NCI-H82 (cell line): ENCODE data around the gene RPS6KA5.
A peak's percentile ranks its signal among the peaks of the same experiment; 100 is the strongest.
"Not testable (repeated sequence)": the region's sequence is repeated elsewhere in the genome, so short reads cannot be mapped to it uniquely, and the experiment has no call there.

ENCODE experiments used
- DNase-seq: peaks from one replicate; lab custom pipeline; 2025; lab: John Stamatoyannopoulos, UW

The RPS6KA5 gene

DNA sequence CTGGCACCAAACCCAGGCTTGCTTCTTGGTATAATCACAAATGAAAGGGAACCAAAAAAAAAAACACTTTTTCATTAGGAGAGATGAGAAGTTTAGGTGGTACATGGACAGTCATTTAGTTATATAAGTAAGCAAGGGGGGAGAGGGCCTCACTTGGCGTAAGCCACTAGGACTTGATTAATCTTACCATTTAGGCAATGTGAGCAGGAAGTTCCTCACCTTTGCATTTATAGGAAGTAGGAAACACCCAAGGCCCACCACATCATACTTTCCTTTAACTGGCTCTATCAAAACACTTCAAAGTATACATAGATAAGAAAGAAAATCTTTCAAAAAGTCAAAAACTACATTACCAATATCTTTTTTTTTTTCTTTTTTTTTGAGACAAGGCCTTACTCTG is 6.7 kb upstream of the RPS6KA5 start:
- DNase-seq, result no peak

DNA sequence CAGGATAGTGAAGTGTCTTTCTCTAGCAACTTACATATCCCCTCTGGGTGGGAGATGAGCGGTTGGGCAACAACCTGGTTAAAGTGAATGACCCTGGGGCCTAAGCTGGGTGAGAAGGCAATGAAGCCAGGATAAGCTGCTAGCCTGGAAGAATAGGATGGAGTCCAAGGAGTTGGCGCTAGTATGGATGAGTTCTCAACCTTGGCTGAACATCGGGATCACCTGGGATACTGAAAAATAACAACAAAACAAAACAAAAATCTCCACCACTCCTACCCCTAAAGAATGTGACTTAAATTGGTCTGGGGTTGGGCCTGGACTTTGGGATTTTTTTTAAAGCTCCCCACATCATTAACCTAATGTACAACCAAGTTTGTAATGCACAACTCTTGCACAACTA is 4.8 kb upstream of the RPS6KA5 start:
- DNase-seq, result no peak

GRCh38 chr14:91063119-91063518 is 2.7 kb upstream of the RPS6KA5 start:
- no peak for DNase-seq

GRCh38 chr14:91062600-91062999 is 2.2 kb upstream of the RPS6KA5 start:
- DNase-seq, result no peak

- peak; percentile 50 for DNase-seq
Observed at GRCh38 chr14:91061056-91061887, 831 bp upstream of the RPS6KA5 start.

GRCh38 chr14:91059576-91060350 is 678 bp downstream of the RPS6KA5 start:
- peak; percentile 77 for DNase-seq

GRCh38 chr14:91058042-91058581 is 2.3 kb downstream of the RPS6KA5 start:
- no peak for DNase-seq

- no peak for DNase-seq
Observed at GRCh38 chr14:91056361-91056760, 4.1 kb downstream of the RPS6KA5 start.

DNA sequence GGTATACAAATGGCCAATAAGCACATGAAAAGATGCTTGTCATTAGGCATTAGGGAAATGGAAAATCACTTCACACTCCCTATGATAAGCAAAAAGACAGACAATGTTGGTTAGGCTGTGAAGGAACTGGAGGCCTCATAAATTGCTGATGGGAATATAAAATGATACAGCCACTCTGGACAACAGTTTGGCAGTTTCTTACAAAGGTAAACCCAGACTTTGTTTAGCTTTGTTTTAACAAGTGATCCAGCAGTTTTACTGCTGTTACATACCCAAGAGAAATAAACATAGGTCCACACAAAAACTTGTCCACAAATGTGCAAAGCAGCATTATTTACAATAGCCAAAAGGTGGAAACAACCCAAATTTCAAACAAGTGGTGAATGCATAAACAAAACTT is 5.4 kb downstream of the RPS6KA5 start:
- DNase-seq, result no peak

GRCh38 chr14:91048676-91049075 is 11.8 kb downstream of the RPS6KA5 start:
- peak; percentile 39 for DNase-seq

- no peak for DNase-seq
Observed at GRCh38 chr14:91048265-91048664, 12.2 kb downstream of the RPS6KA5 start.

DNA sequence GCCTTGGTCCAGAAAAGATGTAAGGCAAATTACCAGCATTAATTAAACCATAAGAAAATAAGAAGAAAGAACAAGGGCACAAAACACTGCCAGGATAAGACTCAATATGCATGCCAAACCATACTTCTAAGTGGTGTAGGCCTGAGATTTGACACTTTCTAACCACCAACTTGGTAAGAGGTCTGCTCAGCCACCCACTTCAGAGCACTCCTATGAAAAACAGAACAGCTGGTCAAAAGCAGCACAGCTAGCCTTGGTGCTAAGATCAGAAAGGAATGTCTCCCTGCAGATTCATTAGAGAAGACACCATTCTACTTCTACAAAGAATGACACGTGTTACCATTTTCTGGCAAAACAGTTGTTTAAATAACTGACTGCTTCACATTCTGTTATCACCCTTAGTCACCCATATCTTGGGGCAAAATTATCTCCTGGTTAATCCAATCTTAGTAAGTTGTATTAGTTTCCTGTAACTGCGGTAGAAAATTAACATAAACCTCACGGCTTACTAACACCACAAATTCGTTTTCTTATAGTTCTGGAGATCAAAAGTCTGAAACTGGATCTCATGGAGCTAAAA is 13.2 kb downstream of the RPS6KA5 start:
- no peak for DNase-seq

DNA sequence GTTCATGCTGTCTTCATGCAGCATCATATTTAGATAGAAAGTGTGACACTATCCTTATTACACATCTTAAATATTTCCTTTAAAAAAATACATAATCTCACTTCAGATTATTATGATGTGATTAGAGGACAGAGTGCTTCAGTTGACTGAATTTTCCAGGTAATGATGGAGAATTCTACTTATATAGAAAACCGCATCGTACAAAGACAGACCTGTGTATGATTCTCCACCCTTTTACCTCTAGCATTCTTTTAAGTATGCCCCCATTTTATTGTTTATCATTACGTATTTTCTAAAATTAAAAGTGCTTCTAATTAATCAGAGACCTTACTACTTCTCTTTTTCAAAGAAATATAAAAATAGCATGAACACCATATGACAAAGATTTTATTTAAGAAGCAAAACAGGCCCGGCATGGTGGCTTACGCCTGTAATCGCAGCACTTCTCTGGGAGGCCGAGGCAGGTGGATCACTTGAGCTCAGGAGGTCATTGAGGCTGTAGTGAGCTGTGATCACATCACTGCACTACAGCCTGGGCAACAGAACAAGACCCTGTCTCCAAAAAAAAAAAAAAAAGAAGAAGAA is 13.9 kb downstream of the RPS6KA5 start:
- DNase-seq, result no peak

- no peak for DNase-seq
Observed at GRCh38 chr14:91041450-91041849, 19.0 kb downstream of the RPS6KA5 start.

DNA sequence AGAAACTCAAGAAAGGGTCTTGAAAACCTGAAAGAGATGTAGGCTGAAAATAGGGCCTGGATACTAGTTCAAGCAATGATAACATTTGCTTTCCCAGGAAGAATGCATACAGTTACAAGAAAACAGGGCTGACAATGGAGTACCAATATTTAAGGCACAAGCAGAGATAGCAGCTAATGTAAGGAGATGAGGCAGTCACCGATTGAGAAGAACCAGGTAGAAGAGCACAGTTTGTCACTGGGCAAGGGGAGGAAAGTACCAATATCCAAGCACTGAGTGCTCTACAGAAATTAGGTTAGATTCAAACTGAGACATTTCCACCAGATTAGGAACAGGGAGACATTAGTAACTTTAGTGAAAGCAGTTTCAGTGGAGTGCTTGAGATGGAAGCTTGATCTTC is 19.9 kb downstream of the RPS6KA5 start:
- DNase-seq, result no peak

- DNase-seq, result no peak
Observed at GRCh38 chr14:91038439-91038838, 22.0 kb downstream of the RPS6KA5 start.

GRCh38 chr14:91036741-91037469 is 23.5 kb downstream of the RPS6KA5 start:
- DNase-seq, result peak; percentile 30

DNA sequence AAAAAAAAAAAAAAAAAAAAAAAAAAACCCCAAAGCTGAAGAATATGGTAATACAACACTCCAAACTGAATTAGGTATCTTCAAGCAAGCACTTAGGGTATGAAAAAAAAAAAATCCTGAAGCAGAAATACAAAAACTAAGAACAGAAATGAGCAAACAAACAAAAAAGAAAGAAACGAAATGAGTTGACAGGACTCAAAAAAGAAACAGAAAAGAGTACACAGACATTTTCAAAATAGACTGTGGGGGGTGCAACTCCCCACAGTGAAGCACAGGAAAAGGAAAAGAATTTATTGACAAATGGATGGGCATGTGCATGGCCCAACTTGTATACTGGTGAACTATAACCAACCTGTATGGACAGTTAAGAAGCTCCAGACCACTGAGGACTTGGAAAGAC is 24.6 kb downstream of the RPS6KA5 start:
- no peak for DNase-seq

GRCh38 chr14:91034379-91034778 is 26.1 kb downstream of the RPS6KA5 start:
- not testable (repeated sequence) for DNase-seq

DNA sequence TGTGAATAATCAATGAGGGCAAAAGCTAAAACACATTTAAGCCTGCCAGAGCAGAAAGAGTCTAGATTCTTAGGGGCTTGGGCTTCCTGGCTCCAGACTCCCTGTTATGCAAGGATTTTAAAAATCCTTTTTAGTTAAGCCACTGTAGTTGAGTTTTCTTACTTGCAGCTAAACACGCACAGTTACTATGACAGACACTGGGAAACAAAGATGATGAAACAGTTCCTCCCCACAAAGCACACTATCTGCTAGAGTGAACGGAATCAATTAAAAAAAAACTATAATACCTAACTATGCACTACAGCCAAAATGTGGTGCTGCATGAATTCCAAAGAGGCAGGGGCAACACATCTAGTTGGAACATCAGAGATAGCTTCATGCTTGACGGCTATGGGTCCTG is 28.2 kb downstream of the RPS6KA5 start:
- peak; percentile 21 for DNase-seq

GRCh38 chr14:91031666-91032065 is 28.8 kb downstream of the RPS6KA5 start:
- no peak for DNase-seq
